GM19324 (cell line): Measurements from ENCODE around the gene CLCN6.

Experiments
- ATAC-seq: cut with Tn5 transposase; IDR thresholded peaks from one replicate; pipeline ENCODE4 v1.9.1; 2021; ENCODE audit warnings: mild to moderate bottlenecking, moderate library complexity; ENCODE audit not compliant: unreplicated experiment, low FRiP score

The CLCN6 gene

DNA sequence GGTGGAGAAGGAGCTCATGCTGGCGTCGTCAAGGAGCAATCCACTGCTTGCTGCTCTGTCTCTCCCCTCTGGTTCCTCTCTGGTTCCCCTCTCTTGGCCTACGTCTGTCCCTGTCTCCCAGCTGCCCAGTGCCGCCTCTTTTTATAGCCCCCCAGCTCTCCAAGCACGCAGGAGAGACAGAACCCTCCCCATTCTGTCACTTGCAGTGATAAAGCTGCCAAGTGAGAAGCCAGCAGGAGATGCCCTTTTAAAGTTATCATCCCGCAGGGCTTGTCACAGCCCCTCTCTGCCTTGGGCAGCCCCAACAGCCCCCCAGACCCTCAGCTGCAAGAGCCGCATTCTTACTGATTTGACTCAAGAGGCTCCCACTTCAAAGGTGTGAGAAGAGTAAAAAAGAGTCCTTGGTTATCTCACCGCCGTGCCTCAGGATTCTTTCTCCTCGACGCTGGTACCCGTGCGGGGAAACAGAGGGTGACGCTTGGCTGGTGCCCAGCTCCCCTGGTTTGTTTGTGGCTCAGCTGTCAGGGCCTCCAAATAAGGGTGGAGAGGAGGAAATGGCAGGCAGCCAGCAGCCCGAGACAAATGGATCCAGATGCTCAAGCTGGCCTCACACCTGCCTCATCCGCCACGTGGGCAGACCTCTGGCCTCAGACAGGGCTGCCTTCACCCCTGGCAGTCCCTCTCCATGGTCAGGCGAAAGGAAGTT, 41.8 kb downstream of the CLCN6 start, which contains the start of gene NPPA:
NPPA (minus strand) TSS at position 117 of the 706 bp plus-strand sequence; CDS start at position 18, 99 bp downstream.
- ATAC-seq: no peak

DNA sequence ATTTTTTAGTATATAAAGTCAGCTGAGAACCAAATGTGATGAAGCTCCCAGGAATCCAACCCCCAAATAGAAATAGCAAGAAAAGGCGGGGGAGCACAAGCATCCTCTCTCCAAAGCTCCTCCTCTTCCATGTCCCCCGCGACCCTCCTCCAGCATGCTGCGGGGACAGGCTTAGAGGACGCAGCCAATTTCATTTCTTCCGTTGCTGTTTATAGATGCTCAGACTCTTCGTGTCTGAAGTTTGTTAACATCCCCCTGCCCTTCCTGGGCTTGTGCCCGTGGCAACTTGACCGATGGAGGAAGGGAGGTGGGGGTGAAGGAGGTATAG, 42.3 kb downstream of the CLCN6 start:
- no peak for ATAC-seq

- no peak for ATAC-seq
These were observed 44.2 kb downstream of the CLCN6 start for GRCh38 chr1:11850156-11850555.

DNA sequence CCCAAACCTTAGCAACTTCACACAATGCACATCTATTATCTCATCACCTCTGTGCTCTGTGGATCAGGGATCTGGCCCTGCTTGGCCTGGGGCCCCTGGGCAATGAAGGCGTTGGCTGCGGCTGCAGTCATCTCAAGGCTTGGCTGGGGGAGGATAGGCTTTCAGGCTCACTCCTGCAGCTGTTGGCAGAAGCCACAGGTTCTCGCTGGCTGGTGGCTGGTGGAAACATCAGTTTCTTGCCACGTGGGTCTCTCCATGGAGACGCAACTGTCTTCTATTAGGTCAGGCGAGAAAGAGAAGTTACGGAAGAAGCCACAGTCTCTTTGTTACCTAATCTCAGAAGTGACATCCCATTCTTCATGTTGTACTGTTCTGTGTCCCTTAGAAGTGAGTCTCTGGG, 45.2 kb downstream of the CLCN6 start:
- no peak for ATAC-seq

- no peak for ATAC-seq
These were observed 48.5 kb downstream of the CLCN6 start for GRCh38 chr1:11854519-11854918.

GRCh38 chr1:11855430-11855829, 49.4 kb downstream of the CLCN6 start:
- no peak for ATAC-seq

- ATAC-seq: no peak
These were observed 50.7 kb downstream of the CLCN6 start for GRCh38 chr1:11856698-11857097.

- ATAC-seq: no peak
These were observed 51.3 kb downstream of the CLCN6 start for GRCh38 chr1:11857164-11857851.

DNA sequence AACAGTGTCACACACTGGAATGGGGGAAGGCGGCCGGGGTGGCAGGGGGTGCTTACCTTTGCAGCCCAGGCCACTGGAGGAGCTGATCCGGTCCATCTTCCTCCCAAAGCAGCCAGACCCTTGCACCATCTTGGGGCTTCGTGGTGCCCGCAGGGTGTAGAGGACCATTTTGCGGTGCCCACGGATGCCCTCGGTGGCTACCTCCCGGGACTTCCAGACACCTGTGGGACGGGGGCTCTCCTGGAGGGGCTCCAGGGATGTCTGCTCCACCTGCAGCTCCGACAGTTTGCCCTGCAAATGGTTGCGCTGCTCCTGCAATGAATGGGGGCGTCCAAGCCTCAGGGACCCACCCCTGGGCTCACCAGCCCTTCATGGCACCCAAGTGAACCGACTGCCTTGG, 52.2 kb downstream of the CLCN6 start:
- ATAC-seq: no peak

DNA sequence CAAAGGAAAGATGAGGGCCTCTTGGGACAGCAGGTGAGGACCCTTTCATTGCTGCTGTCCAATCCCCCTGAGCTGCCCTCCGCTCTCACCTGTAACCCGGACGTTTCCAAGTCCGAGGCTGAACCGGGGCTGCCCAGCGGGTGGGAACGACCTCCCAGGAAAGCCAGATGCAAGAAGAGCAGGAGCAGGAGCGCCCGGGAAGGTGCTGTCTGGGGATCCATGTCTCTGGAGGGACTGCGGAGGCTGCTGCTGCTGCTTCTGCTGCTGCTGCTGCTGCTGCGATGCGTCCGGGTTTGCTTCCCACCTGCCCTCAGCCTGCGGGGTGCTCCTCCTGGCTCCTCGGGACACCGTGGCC, 52.6 kb downstream of the CLCN6 start, which contains the start of gene NPPB:
NPPB (minus strand) TSS at position 333 of the 355 bp plus-strand sequence; CDS start at position 221, 112 bp downstream.
- no peak for ATAC-seq

DNA sequence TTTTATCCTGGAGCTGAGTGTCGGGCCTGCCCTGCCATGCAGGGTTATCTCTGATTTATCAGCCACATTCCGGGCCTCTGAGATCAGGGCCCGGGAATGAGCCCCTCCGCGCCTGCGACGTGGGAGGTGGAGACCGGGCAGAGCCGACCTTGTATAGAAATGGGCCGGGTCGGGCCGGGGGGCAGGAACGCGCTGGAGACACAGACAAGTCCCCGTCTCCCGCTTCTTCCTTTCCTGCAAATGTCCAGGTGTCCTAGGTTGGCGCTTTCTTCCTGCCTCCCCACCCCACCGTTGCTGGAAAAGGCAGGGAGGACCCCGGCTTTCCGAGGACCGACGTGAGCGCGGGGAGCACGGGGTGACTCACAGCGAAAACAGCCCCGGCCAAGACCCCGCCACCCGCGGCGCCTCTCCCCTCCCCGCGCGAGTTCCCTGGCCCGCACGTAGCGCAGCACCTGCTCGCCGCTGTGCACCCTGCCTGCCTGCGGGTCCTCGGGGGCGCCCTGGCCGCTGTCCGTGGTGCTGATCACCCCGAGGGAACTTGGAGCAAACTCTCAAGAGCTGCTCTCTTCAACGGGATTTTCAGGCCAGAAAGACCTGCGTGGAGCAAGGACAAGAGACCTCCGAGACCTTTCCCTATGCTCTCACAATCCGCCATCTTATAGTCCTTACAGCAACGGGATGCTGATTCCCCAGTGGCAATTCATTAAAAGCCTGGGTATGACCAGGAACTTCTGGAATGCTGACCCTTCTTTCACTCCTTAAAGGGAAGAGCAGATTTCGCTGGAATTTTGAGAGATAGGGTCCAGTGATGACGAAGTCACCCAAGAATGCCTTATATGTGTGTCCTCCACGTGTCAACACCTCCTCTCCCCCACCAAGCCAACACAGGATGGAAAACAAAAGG, 53.2 kb downstream of the CLCN6 start:
- ATAC-seq: no peak

GRCh38 chr1:11860083-11860482, 54.1 kb downstream of the CLCN6 start:
- ATAC-seq: no peak

DNA sequence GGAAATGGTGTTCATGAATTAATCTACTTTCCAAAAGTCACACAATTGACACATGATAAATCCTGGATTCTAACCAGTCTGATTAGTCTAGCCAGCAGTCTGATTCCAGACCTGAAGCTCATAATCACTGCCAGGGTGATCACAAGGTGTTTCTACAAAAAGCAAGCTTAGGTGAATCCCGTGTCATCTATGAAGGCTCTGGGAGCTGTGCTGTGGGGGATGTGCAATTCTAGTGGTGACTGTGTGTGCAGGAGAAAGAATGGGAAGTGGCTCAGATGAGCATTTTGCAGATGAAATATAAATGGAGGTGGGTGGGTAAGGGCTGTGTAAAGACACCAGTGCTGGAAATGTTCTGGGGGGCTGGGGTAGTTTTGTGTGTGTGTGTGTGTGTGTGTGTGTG, 54.6 kb downstream of the CLCN6 start:
- no peak for ATAC-seq

DNA sequence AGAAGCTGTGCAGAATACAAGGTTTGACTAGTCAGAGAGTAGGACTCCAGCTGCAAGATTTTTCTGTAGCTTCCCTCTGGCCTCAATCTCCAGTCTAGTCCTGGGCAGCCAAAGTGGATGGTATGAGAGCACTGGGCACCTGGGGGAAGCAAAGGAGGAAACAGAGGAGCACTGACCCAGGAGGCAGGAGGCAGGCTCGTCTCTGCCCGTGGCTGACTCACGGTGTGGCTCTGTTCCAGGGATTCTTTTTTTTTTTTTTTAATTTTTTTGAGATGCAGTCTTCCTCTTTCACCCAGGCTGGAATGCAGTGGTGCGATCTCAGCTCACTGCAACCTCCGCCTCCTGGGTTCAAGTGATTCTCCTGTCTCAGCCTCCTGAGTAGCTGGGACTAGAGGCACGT, 56.9 kb downstream of the CLCN6 start:
- ATAC-seq: no peak

DNA sequence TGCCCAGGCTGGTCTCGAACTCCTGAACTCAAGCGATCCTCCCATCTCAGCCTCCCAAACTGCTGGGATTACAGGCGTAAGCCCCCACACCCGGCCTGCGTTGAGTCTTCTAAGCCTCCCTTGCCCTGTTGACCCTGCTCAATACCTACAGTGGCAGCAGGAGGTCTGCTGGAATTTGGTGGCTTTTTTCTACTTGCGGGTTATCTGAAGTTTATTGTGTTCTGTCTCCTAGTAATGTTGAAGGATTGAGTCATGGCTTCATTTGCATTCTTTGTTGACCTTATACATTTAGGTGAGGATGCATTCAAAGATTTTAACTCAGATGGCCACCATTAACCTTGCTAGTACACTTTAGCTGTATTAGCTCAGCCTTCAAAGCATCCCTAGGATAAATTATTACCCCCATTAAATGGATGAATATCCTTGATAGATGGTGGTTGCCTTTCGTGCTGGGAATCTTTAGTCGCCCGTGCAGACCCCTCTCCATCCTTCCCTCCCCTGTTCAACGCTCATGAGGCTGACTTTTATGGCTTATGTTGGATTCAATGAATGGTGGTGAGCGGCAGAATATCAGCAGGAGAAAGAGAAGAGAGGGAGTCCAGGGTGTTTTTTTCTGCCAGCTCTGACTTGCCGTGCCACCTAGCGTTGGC, 62.5 kb downstream of the CLCN6 start:
- no peak for ATAC-seq

GRCh38 chr1:11869104-11869503, 63.1 kb downstream of the CLCN6 start:
- ATAC-seq: no peak

DNA sequence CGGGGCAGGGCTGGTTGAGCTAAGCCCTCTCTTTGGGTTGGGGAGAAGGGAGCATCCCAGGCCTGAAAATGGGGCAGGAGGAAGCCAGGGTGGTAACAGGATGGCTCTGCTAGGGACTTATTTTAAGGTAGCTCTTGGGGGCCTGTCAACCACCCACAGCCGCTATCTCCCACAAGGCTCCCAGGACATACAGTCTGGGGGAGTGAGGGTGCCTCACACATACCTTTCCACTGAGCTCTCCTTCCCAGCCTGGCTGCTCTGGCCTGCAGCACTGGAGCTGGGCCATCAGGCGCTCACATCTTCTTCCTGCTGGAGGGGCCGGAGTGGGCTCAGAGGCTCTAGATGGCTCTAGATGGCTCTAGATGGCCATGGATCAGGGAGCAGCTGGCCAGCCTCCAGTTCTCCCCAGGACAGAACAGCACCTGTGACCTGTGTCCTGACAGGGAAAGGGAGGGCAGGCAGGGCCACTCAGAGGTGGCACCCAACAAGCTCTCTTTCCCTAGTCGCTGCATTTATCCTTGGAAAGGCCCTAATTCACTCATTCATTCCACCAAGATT, 63.7 kb downstream of the CLCN6 start:
- ATAC-seq: no peak

- ATAC-seq: no peak
These were observed 66.6 kb downstream of the CLCN6 start for GRCh38 chr1:11872545-11872944.

GRCh38 chr1:11873395-11874257, 67.6 kb downstream of the CLCN6 start:
- ATAC-seq: no peak

- ATAC-seq: no peak
These were observed 68.2 kb downstream of the CLCN6 start for GRCh38 chr1:11874258-11874562.
